Measurements from ENCODE around the gene XPNPEP1.

- TF ChIP-seq ZFP30 (CRISPR knock-in tag; IDR thresholded peaks at IDR 0.05) (no peak), CSDC2 (CRISPR knock-in tag; IDR thresholded peaks at IDR 0.05) (no peak), GLIS3 (CRISPR knock-in tag; IDR thresholded peaks at IDR 0.05) (no peak), ESRRG (CRISPR knock-in tag; IDR thresholded peaks at IDR 0.05) (no peak)
Measured at GRCh38 chr10:109959259-109960145, 36.2 kb upstream of the XPNPEP1 start.

Data from SK-N-SH treated with all-trans-retinoic acid at 6 μM for 48 hours (cell line).